PC-3 (cell line): ENCODE results near the gene CNNM3. TPM values are rescaled to one million over a fixed set of nuclear protein-coding genes. Genes with fewer than 3 reads are reported as not detected.

Experiments used
- ATAC-seq: fragments of 200-7000 bp; cut with Tn5 transposase; 2 replicates; pipeline ENCODE4 v1.9.1; 2020; ENCODE audit warnings: mild to moderate bottlenecking, moderate library complexity
- BruUV-seq: library from RNA; stranded (reverse); fragments of 400-500 nt; replicated peaks from 2 replicates; lab custom pipeline; 2021; lab: Mats Ljungman, UMichigan
- CTCF ChIA-PET: fragments of 300-600 bp; sonication (Branson Sonifier 250); formaldehyde crosslinking; loops from one replicate; lab custom pipeline; 2022; ENCODE audit warnings: antibody characterized with exemption; lab: Charles Lee
- POLR2A ChIA-PET: fragments of 300-600 bp; sonication (Branson Sonifier 250); formaldehyde crosslinking; loops from one replicate; lab custom pipeline; 2022; ENCODE audit warnings: antibody characterized with exemption; ENCODE audit not compliant: unreplicated experiment; lab: Charles Lee
- DNase-seq: peaks from one replicate; pipeline ENCODE4 v3.0.0-alpha.2; 2015
- H2AFZ ChIP-seq: fragments of 300-600 bp; sonication (generic); 2 replicates; pipeline ENCODE4 v1.6.0; 2016; ENCODE audit warnings: antibody characterized with exemption, low read length
- H3F3A ChIP-seq: fragments of 300-600 bp; sonication (generic); one replicate; pipeline ENCODE4 v1.6.0; 2017; ENCODE audit warnings: antibody characterized with exemption, low read length, control low read depth, mild to moderate bottlenecking; ENCODE audit not compliant: unreplicated experiment
- H3K27ac ChIP-seq: fragments of 300-600 bp; sonication (generic); 2 replicates; pipeline ENCODE4 v1.5.1; 2016; ENCODE audit warnings: mild to moderate bottlenecking, low read length
- H3K27me3 ChIP-seq: fragments of 300-600 bp; sonication (generic); 2 replicates; pipeline ENCODE4 v1.6.1; 2016; ENCODE audit warnings: low read length, mixed read lengths
- H3K36me3 ChIP-seq: fragments of 300-600 bp; sonication (generic); 2 replicates; pipeline ENCODE4 v1.6.1; 2016; ENCODE audit warnings: low read depth, mixed run types, low read length, mixed read lengths
- H3K4me1 ChIP-seq: fragments of 300-600 bp; sonication (generic); 2 replicates; pipeline ENCODE4 v1.5.1; 2016; ENCODE audit warnings: low read length; ENCODE audit not compliant: insufficient read depth
- H3K4me2 ChIP-seq: fragments of 300-600 bp; sonication (generic); 2 replicates; pipeline ENCODE4 v1.6.0; 2016; ENCODE audit warnings: low read length
- H3K4me3 ChIP-seq: fragments of 300-600 bp; sonication (generic); 2 replicates; pipeline ENCODE4 v1.5.1; 2016; ENCODE audit warnings: mild to moderate bottlenecking, low read length, mixed read lengths
- H3K79me2 ChIP-seq: fragments of 300-600 bp; sonication (generic); 2 replicates; pipeline ENCODE4 v1.6.1; 2017; ENCODE audit warnings: low read length, mixed read lengths
- H3K9ac ChIP-seq: fragments of 300-600 bp; sonication (generic); 2 replicates; pipeline ENCODE4 v1.6.0; 2016; ENCODE audit warnings: mild to moderate bottlenecking, low read length
- H3K9me2 ChIP-seq: fragments of 300-600 bp; sonication (generic); replicated peaks from 2 replicates; pipeline ENCODE4 v1.6.1; 2016; ENCODE audit warnings: mixed run types, low read length, mixed read lengths
- H3K9me3 ChIP-seq: fragments of 300-600 bp; sonication (generic); 2 replicates; pipeline ENCODE4 v1.6.1; 2016; ENCODE audit warnings: low read length, mixed read lengths
- H4K20me1 ChIP-seq: fragments of 300-600 bp; sonication (generic); 2 replicates; pipeline ENCODE4 v1.6.1; 2016; ENCODE audit warnings: low read length, mixed read lengths
- EZH2 ChIP-seq: fragments of 300-600 bp; sonication (generic); IDR thresholded peaks from one replicate; pipeline ENCODE4 v1.6.1; 2017; ENCODE audit warnings: antibody characterized with exemption, mild to moderate bottlenecking, low read length; ENCODE audit not compliant: unreplicated experiment
- EZH2phosphoT487 ChIP-seq: fragments of 300-600 bp; sonication (generic); IDR thresholded peaks from 2 replicates; pipeline ENCODE4 v1.6.1; 2018; ENCODE audit warnings: mild to moderate bottlenecking, antibody characterized with exemption, low read length, borderline replicate concordance
- intact Hi-C: fragments of 100-400 bp; cut with micrococcal nuclease; formaldehyde crosslinking; loops from 2 replicates; pipeline ENCODE4 v1.9.0; 2023
- total RNA-seq: library from RNA; depleted of rRNA; stranded (reverse); fragments of >200 nt; gene quantifications from 2 replicates; pipeline ENCODE4 v1.2.3, GENCODE V29; 2014
- TF ChIP-seq, protein P1 (sequence below): fragments of 300-600 bp; sonication (generic); conservative IDR thresholded peaks from 2 replicates; pipeline ENCODE4 v1.5.1; 2017; ENCODE audit warnings: antibody characterized with exemption, low read depth, mild to moderate bottlenecking, low read length

Gene CNNM3
- total RNA-seq, 1 experiment from 2014 or later, result 9.0 TPM

- H3K4me2 ChIP-seq, result no peak overlapping the region
- no peaks in the 10 kb centered on the region for H3K36me3 ChIP-seq
- no peaks in the 10 kb centered on the region for H3K9me3 ChIP-seq
- BruUV-seq, result no TSS peak
- TF ChIP-seq, protein P1, sequence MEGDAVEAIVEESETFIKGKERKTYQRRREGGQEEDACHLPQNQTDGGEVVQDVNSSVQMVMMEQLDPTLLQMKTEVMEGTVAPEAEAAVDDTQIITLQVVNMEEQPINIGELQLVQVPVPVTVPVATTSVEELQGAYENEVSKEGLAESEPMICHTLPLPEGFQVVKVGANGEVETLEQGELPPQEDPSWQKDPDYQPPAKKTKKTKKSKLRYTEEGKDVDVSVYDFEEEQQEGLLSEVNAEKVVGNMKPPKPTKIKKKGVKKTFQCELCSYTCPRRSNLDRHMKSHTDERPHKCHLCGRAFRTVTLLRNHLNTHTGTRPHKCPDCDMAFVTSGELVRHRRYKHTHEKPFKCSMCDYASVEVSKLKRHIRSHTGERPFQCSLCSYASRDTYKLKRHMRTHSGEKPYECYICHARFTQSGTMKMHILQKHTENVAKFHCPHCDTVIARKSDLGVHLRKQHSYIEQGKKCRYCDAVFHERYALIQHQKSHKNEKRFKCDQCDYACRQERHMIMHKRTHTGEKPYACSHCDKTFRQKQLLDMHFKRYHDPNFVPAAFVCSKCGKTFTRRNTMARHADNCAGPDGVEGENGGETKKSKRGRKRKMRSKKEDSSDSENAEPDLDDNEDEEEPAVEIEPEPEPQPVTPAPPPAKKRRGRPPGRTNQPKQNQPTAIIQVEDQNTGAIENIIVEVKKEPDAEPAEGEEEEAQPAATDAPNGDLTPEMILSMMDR, result no peak
- TF ChIP-seq EZH2 (no peak), EZH2phosphoT487 (no peak)
- H3K4me3 ChIP-seq, result no peak overlapping the region
- no peaks in the 10 kb centered on the region for H3K27me3 ChIP-seq
- peaks cover 78% of the 10 kb centered on the region for H3K79me2 ChIP-seq
- intact Hi-C loops, result no loop called here
- no peaks in the 10 kb centered on the region for H3K9me2 ChIP-seq
- no peaks in the 10 kb centered on the region for H3F3A ChIP-seq
- H3K4me1 ChIP-seq, result peaks cover 28% of the 10 kb centered on the region
- ChIA-PET CTCF (no interaction called here), POLR2A (no interaction called here)
- ATAC-seq (no peak), DNase-seq (no peak)
- H3K27ac ChIP-seq, result no peak overlapping the region
- peaks cover 47% of the 10 kb centered on the region for H4K20me1 ChIP-seq
- H2AFZ ChIP-seq, result no peak overlapping the region
- H3K9ac ChIP-seq, result no peak overlapping the region
Observed at GRCh38 chr2:96821113-96821675, 5.1 kb downstream of the CNNM3 start.

- intact Hi-C loops, result no loop called here
- peaks cover 70% of the 10 kb centered on the region for H3K79me2 ChIP-seq
- H3K9me2 ChIP-seq, result no peaks in the 10 kb centered on the region
- no peaks in the 10 kb centered on the region for H3K27me3 ChIP-seq
- no peak overlapping the region for H3K9ac ChIP-seq
- H3K9me3 ChIP-seq, result no peaks in the 10 kb centered on the region
- H2AFZ ChIP-seq, result no peak overlapping the region
- ChIA-PET CTCF (no interaction called here), POLR2A (no interaction called here)
- H3K4me2 ChIP-seq, result no peak overlapping the region
- no TSS peak for BruUV-seq
- no peaks in the 10 kb centered on the region for H3F3A ChIP-seq
- H3K4me3 ChIP-seq, result no peak overlapping the region
- peaks cover 25% of the 10 kb centered on the region for H3K4me1 ChIP-seq
- DNase-seq (no peak), ATAC-seq (no peak)
- no peak overlapping the region for H3K27ac ChIP-seq
- no peaks in the 10 kb centered on the region; the same call in 1 of the 2 replicates for H3K36me3 ChIP-seq
- TF ChIP-seq EZH2phosphoT487 (no peak), EZH2 (no peak)
- TF ChIP-seq, protein P1, result no peak
- H4K20me1 ChIP-seq, result peaks cover 43% of the 10 kb centered on the region
Observed at GRCh38 chr2:96822786-96823185, 6.7 kb downstream of the CNNM3 start.

GRCh38 chr2:96823198-96823597, 7.1 kb downstream of the CNNM3 start:
- DNase-seq (no peak), ATAC-seq (no peak)
- H3K9me2 ChIP-seq, result no peaks in the 10 kb centered on the region
- H3K27ac ChIP-seq, result no peak overlapping the region
- TF ChIP-seq, protein P1, result no peak
- TF ChIP-seq EZH2, result no peak
- no peak for TF ChIP-seq EZH2phosphoT487
- H3K4me3 ChIP-seq, result no peak overlapping the region
- peaks cover 66% of the 10 kb centered on the region for H3K79me2 ChIP-seq
- no peak overlapping the region for H3K4me2 ChIP-seq
- CTCF ChIA-PET, result no interaction called here
- POLR2A ChIA-PET, result no interaction called here
- H4K20me1 ChIP-seq, result peaks cover 39% of the 10 kb centered on the region
- intact Hi-C loops, result no loop called here
- BruUV-seq, result no TSS peak
- H3K36me3 ChIP-seq, result no peaks in the 10 kb centered on the region; the same call in 1 of the 2 replicates
- H3K9ac ChIP-seq, result no peak overlapping the region
- peaks cover 21% of the 10 kb centered on the region for H3K4me1 ChIP-seq
- H3K9me3 ChIP-seq, result no peaks in the 10 kb centered on the region
- no peak overlapping the region for H2AFZ ChIP-seq
- no peaks in the 10 kb centered on the region for H3K27me3 ChIP-seq
- H3F3A ChIP-seq, result no peaks in the 10 kb centered on the region
